GM12864 (cell line): ENCODE data around the gene KRTDAP.

Experiments used
- DNase-seq: peaks from one replicate; pipeline ENCODE4 v3.0.0-alpha.2; 2011; ENCODE audit warnings: low read depth
- H3K4me3 ChIP-seq: 2 replicates; pipeline ENCODE4 v1.5.1; 2011; ENCODE audit warnings: mild to moderate bottlenecking, low read depth, low read length, control low read depth
- TF ChIP-seq, protein P1 (sequence below): IDR thresholded peaks from 2 replicates; pipeline ENCODE4 v1.5.1; 2011; ENCODE audit warnings: low read depth, mild to moderate bottlenecking, moderate library complexity, low read length, control low read depth, inconsistent platforms; ENCODE audit errors: missing control alignments

Gene KRTDAP

DNA sequence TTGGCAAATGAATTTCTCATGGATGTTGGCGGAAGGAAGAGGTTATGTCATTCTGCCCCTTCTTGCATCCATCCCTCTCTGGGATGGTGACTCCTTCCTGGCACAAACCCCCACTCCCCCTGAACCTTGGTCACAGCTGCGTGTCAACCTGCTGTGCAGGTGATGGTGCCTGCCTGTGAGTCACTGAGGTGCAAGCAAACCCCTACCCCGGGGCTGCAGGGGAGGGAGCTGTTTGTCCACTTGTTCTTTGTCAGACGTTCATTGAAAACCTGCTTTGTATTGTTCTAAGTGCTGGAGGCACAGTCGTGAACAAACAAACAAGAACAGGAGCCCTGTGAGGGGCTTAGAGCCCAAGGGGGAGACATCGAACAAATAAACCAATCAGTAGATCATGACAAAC, 41.0 kb upstream of the KRTDAP start:
- TF ChIP-seq, protein P1, sequence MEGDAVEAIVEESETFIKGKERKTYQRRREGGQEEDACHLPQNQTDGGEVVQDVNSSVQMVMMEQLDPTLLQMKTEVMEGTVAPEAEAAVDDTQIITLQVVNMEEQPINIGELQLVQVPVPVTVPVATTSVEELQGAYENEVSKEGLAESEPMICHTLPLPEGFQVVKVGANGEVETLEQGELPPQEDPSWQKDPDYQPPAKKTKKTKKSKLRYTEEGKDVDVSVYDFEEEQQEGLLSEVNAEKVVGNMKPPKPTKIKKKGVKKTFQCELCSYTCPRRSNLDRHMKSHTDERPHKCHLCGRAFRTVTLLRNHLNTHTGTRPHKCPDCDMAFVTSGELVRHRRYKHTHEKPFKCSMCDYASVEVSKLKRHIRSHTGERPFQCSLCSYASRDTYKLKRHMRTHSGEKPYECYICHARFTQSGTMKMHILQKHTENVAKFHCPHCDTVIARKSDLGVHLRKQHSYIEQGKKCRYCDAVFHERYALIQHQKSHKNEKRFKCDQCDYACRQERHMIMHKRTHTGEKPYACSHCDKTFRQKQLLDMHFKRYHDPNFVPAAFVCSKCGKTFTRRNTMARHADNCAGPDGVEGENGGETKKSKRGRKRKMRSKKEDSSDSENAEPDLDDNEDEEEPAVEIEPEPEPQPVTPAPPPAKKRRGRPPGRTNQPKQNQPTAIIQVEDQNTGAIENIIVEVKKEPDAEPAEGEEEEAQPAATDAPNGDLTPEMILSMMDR = no peak
- no peak overlapping the region for H3K4me3 ChIP-seq
- DNase-seq = no peak

DNA sequence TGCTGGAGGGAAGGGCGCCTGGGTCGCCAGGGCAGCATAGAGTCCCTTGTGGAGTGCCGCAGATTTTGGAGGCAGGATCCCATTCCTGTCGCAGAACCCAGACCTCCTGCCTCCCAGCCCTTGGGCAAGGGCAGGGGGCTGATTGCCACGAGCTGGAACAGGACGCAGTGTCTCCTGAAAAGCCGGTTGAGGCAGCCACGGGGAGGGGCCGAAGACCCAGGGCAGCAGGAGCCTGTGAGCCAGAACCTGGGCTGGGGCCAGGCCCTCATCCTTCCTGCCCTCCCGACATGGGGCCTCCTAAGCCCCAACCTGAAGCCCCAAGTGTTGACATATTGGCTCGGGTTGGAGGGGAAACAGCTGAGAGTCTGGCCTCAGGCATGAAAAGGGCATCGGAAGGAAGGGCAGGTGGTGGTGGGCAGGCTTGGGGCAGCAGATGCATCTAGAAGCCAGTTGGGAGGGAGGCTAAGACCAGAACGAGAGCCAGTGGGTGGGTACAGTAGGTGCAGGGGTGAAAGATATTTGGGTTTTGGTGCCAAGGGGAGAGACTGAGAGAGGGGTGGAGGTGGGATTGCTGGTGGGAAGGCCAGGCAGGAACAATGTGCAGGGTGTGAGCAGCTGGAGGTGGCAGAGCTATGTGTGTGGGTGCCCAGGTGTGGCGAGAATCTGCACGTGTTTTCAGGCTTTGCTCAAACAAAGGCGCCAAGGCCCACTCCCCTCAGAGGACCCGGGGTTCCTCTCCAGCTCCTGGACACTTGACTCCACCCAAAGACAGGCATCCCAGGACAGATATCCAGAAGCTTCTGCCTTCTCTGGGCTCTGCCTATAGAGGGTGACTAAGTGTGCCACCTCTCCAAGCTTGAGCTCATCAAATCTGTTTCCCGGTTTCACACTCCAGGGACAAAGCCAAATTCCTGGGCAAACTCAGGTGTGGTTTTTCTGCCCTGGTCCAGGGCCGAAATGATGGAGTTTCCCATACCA, 39.3 kb upstream of the KRTDAP start:
- no peak for DNase-seq
- no peak overlapping the region for H3K4me3 ChIP-seq
- TF ChIP-seq, protein P1 = no peak

DNA sequence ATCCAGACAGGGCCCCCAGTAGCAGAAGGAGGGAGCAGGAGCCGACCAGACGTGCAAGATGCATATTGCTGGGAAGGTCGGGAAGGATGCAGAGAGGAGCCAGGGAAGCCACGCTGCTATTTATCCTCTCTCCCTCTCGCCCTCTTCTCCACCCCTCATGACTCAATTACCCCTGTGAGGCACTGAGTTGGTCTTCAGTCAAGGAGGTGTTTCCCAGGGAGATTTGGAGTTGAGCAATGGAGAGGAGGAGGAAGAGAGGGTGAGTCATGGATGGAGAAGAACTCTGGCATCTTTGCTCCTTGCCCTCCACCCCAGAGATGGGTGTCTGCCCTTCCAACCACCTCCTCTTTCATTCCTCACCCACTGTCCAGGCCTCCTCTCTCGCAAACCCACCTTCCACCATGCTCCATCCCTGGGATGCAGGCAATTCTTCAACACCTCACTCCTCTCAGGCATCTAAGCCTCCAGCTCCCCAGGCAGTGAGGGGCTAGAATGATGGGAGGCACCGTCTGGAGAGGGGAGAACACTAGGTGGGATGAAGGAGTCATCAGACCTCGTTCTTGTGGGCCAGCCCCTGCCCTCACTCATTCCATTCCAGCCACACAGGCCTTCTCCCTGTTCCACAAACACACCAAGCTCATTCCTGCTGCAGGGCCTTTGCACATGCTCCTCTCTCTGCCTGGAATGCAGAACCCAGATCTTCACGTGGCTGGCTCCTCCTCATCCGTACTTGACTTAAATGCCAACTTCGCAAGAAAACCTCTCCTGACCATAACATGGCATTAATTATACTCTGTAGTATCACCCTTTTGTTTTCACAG, 38.2 kb upstream of the KRTDAP start, which contains the start of gene SBSN:
Gene SBSN, minus strand, starts transcription at position 94 of the 821 bp plus-strand sequence. Its CDS starts 30 bp downstream, at position 64.
- DNase-seq = no peak
- H3K4me3 ChIP-seq = no peak within 1 kb of the TSS
- TF ChIP-seq, protein P1 = no peak

DNA sequence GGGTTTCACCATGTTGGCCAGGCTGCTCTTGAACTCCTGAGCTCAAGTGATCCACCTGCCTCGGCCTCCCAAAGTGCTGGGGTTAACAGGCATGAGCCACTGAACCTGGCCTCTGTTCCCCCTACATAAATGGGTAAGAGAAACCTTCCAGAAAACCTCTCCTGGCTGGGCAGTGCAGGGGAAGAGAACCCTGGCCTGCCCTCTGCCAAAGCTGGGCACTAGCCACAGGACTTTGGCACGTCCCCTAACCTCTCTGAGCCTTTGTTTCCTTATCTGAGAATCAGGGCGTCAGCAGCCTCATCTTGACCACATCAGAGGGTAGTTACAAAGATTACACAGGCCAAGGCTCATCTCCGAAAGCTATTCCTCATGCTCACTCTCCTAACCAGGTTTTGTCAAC, 35.6 kb upstream of the KRTDAP start:
- no peak for DNase-seq
- TF ChIP-seq, protein P1 = no peak
- H3K4me3 ChIP-seq = no peak overlapping the region

DNA sequence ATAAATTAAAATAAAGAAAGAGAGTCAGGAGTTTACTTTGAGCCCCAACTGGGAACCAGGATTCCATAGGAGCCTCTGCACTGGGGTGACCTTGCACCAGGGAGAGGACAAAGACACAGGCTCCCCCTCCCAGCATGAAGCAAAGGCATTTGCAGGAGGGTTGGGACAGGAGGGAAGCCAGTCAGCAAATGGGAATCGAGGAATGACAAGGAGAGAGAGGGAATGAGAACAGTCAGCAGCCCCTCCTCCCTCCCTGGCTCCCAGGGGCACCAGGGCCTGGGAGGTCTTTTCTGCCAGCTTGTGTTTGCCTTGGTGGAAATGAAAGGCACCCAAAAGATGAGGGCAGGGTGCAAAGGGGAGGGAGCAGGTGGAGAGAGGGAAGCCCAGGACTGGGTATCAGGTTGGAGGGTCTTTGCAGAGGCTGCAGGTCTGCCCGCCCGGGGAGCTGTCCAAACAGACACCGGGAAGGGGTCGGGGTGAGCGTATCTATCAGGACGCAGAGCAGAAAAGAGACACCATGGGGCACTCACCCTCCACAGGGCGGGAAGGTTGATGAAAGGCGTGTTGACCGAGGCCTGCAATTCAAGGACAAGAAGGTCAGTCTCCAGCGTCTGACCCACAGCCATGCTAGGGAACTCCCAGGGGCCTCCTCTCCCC, 34.0 kb upstream of the KRTDAP start:
- no peak for DNase-seq
- H3K4me3 ChIP-seq = no peak overlapping the region
- TF ChIP-seq, protein P1 = no peak

DNA sequence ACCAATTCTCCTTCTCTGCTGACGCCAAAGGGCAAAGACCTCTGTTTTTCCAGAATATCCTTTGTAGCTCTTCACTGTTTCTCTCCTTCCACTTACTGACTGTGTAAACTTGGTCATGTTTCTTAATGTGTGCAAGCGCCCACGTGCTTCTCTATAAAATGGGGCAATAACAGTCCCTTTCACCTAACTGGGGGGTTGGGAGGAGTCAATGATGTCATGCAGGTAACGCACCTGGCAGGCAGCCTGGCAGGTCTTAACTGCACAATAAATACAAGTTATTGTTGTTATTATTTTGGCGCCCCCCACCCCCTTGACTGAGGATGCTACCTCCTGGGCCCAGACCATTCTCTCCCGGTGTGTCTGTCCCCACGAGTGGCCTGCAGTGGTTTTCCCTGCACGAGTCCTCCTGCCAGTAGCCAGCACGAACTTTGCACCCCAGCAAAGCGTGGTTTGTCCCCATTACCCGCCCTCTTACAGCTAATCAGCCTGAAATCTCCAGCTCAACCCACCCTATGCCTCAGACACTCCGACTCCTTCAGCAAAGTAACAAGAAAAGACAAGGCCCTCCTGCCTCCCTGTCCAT, 32.6 kb upstream of the KRTDAP start:
- TF ChIP-seq, protein P1 = no peak
- no peak for DNase-seq
- no peak overlapping the region for H3K4me3 ChIP-seq
